Naive thymus-derived CD4-positive, alpha-beta T cell (primary cell): ENCODE measurements around the gene PAQR7. TPM values are rescaled to one million over a fixed set of nuclear protein-coding genes. Genes with fewer than 3 reads are reported as not detected.
A peak's percentile ranks its signal among the peaks of the same experiment; 100 is the strongest.

Experiments
- ATAC-seq: fragments of 150-1000 bp; cut with Tn5 transposase; 2 replicates; pipeline ENCODE4 v1.10.0; 2021; ENCODE audit warnings: mild to moderate bottlenecking, moderate library complexity
- CTCF ChIA-PET: fragments of 350-600 bp; sonication (Branson Sonifier 250); formaldehyde crosslinking; loops from one replicate; lab custom pipeline; 2021; ENCODE audit warnings: antibody characterized with exemption; lab: Charles Lee
- POLR2A ChIA-PET: fragments of 350-600 bp; sonication (Branson Sonifier 250); formaldehyde crosslinking; loops from one replicate; lab custom pipeline; 2021; ENCODE audit warnings: antibody characterized with exemption, inconsistent platforms; lab: Charles Lee
- DNase-seq, 9 donors: peaks; one replicate each; pipeline versions ENCODE4 v3.0.0 to v3.0.0-alpha.2; 2020 to 2022; ENCODE audit warnings: mixed read lengths in 1 of 9
- H3K27ac ChIP-seq: one replicate; pipeline ENCODE4 v1.7.0; 2013; ENCODE audit warnings: mild to moderate bottlenecking, low read depth, low read length, moderate library complexity
- H3K27me3 ChIP-seq, 2 donors: one replicate each; pipeline ENCODE4 v1.7.0; 2013; ENCODE audit warnings: low read length in 2 of 2, mild to moderate bottlenecking in 2 of 2, moderate library complexity in 2 of 2; ENCODE audit not compliant: control insufficient read depth in 2 of 2, insufficient read depth in 2 of 2
- H3K36me3 ChIP-seq, 3 experiments: 1 replicate in 2 of 3; 2 replicates in 1 of 3; pipeline ENCODE4 v1.7.0; 2013; ENCODE audit warnings: low read length in 3 of 3, mild to moderate bottlenecking in 3 of 3, moderate library complexity in 1 of 3; ENCODE audit not compliant: insufficient read depth in 3 of 3, control insufficient read depth in 2 of 3
- H3K4me1 ChIP-seq, 2 donors: one replicate each; pipeline ENCODE4 v1.7.0; 2013; ENCODE audit warnings: low read length in 2 of 2, mild to moderate bottlenecking in 2 of 2, moderate library complexity in 1 of 2; ENCODE audit not compliant: control insufficient read depth in 2 of 2, insufficient read depth in 2 of 2
- H3K4me3 ChIP-seq: 2 replicates; pipeline ENCODE4 v1.7.0; 2013; ENCODE audit warnings: mild to moderate bottlenecking, low read length
- H3K9me3 ChIP-seq, 3 experiments: 1 replicate in 2 of 3; 2 replicates in 1 of 3; pipeline ENCODE4 v1.7.0; 2013; ENCODE audit warnings: low read length in 3 of 3; ENCODE audit not compliant: control insufficient read depth in 2 of 3
- H3K27ac Mint-ChIP-seq, 9 donors: one replicate each; pipeline ENCODE4 v1.8.0; 2020 to 2022; ENCODE audit warnings: mixed read lengths in 9 of 9, mild to moderate bottlenecking in 8 of 9, moderate library complexity in 5 of 9, inconsistent platforms in 2 of 9
- H3K27me3 Mint-ChIP-seq, 5 donors: one replicate each; pipeline ENCODE4 v1.8.0; 2021 to 2022; ENCODE audit warnings: mixed read lengths in 5 of 5, mild to moderate bottlenecking in 1 of 5
- H3K36me3 Mint-ChIP-seq, 5 donors: one replicate each; pipeline ENCODE4 v1.8.0; 2020 to 2022; ENCODE audit warnings: mixed read lengths in 5 of 5, mild to moderate bottlenecking in 3 of 5, inconsistent platforms in 1 of 5
- H3K4me1 Mint-ChIP-seq, 7 donors: one replicate each; pipeline ENCODE4 v1.8.0; 2020 to 2022; ENCODE audit warnings: mixed read lengths in 7 of 7, mild to moderate bottlenecking in 3 of 7, inconsistent platforms in 1 of 7
- H3K4me3 Mint-ChIP-seq, 10 donors: one replicate each; pipeline ENCODE4 v1.8.0; 2020 to 2022; ENCODE audit warnings: mild to moderate bottlenecking in 10 of 10, mixed read lengths in 10 of 10, moderate library complexity in 6 of 10, inconsistent platforms in 2 of 10
- H3K9me3 Mint-ChIP-seq, 11 donors: one replicate each; pipeline ENCODE4 v1.8.0; 2020 to 2022; ENCODE audit warnings: mixed read lengths in 11 of 11, mild to moderate bottlenecking in 4 of 11, inconsistent platforms in 1 of 11, moderate library complexity in 1 of 11
- intact Hi-C, 2 donors: fragments of 100-400 bp; cut with micrococcal nuclease; formaldehyde crosslinking; loops; one replicate each; pipeline ENCODE4 v1.15.1; 2023
- polyA plus RNA-seq, 2 donors: library from polyadenylated mRNA; unstranded; fragments of 300-500 nt; fragmentation: Illumina TruSeq; gene quantifications; one replicate each; pipeline ENCODE4 v1.2.3, GENCODE V29; 2021
- total RNA-seq, 6 experiments: library from RNA in 5 of 6; stranded (reverse) in 5 of 6; gene quantifications; 1 replicate in 5 of 6; 2 replicates in 1 of 6; pipeline ENCODE4 v1.2.3 and lab custom pipeline; 2021 to 2026

The PAQR7 gene
- total RNA-seq = 1 to 10 TPM; 3.4 to 6.0 (median 4.0) TPM
- under 1 TPM; 0.21 to 0.51 TPM for polyA plus RNA-seq
- total RNA-seq (lab: John Stamatoyannopoulos, UW) = 6.6 reads per million, percentile 28 among the genes with 10 or more reads in this experiment

- Mint-ChIP-seq H3K9me3 (no peaks in the 10 kb centered on the region), H3K36me3 (no peaks in the 10 kb centered on the region), H3K27me3 (peaks cover 0 to 23% (median 0%) of the 10 kb centered on the region in 5 donors), H3K4me3 (peak within 1 kb of the TSS; percentile 75 to 91 (median 86)), H3K4me1 (peaks cover 0 to 16% (median 7%) of the 10 kb centered on the region in 7 donors), H3K27ac (peak within 1 kb of the TSS; percentile 54 to 89 (median 81))
- peak within 1 kb of the TSS; percentile 64 for H3K4me3 ChIP-seq
- peaks cover 9 to 11% of the 10 kb centered on the region in 2 donors for H3K4me1 ChIP-seq
- H3K27me3 ChIP-seq = no peaks in the 10 kb centered on the region
- no peaks in the 10 kb centered on the region for H3K36me3 ChIP-seq
- ChIA-PET POLR2A (interaction anchor here (0.6 to 2.5 kb wide), 11 partner anchors 8 to 628 kb away, joined by 3 to 19 read pairs (median 4); partner anchors contain the start of genes AUNIP, MTFR1L, PAFAH2 and RSRP1), CTCF (interaction anchor here (1.0 to 1.6 kb wide), 2 partner anchors 20 to 122 kb away, joined by 6 to 10 read pairs; partner anchors contain the start of gene PAFAH2)
- intact Hi-C loops = loop anchor here (1.0 kb wide), 2 partner anchors 16 to 55 kb away; partner anchors contain the start of gene AUNIP (in 2 of the 2)
- no peaks in the 10 kb centered on the region for H3K9me3 ChIP-seq
- ATAC-seq (peak; percentile 89), DNase-seq (peak; percentile 47 to 74 (median 53))
- peak within 1 kb of the TSS; percentile 56 for H3K27ac ChIP-seq
These were observed at the start of gene PAQR7 for GRCh38 chr1:25875154-25875855. PAQR7 (minus strand) TSS chr1:25875708; CDS start chr1:25863839, 11,869 bp downstream.

GRCh38 chr1:25924454-25924853 is 48.9 kb upstream of the PAQR7 start:
- intact Hi-C loops = no loop called here
- H3K4me3 Mint-ChIP-seq = no peak overlapping the region
- ChIA-PET POLR2A (interaction anchor here (1.2 to 5.7 kb wide), 2 partner anchors 19 to 20 kb away, joined by 3 to 51 read pairs; partner anchors contain the start of gene STMN1), CTCF (interaction anchor here (1.0 kb wide), 1 partner anchor 73 kb away, joined by 3 read pairs; the partner anchor contains the start of gene PAFAH2)
- no peak overlapping the region for H3K4me3 ChIP-seq
- H3K4me1 ChIP-seq = peaks cover 7 to 8% of the 10 kb centered on the region in 2 donors
- no peaks in the 10 kb centered on the region for H3K27me3 ChIP-seq
- H3K27ac ChIP-seq = no peak overlapping the region
- H3K27ac Mint-ChIP-seq = peak overlapping the region in 3 of 9 donors; percentile 65 to 80 (median 78)
- H3K36me3 ChIP-seq = no peaks in the 10 kb centered on the region
- H3K4me1 Mint-ChIP-seq = peaks cover 16 to 43% (median 31%) of the 10 kb centered on the region in 7 donors
- peaks cover 0 to 62% (median 0%) of the 10 kb centered on the region in 5 donors for H3K27me3 Mint-ChIP-seq
- no peaks in the 10 kb centered on the region for H3K9me3 ChIP-seq
- ATAC-seq (no peak), DNase-seq (no peak)
- no peaks in the 10 kb centered on the region for H3K9me3 Mint-ChIP-seq
- peaks cover 0 to 2% (median 0%) of the 10 kb centered on the region in 5 donors for H3K36me3 Mint-ChIP-seq

GRCh38 chr1:25922971-25923552 is 47.6 kb upstream of the PAQR7 start:
- ChIA-PET POLR2A (interaction anchor here (0.6 to 5.7 kb wide), 10 partner anchors 11 to 74 kb away, joined by 3 to 51 read pairs (median 8); partner anchors contain the start of genes PAFAH2 and STMN1), CTCF (interaction anchor here (0.7 to 3.7 kb wide), 4 partner anchors 26 to 118 kb away, joined by 3 to 23 read pairs (median 4); partner anchors contain the start of gene PAFAH2)
- ATAC-seq (peak; percentile 48), DNase-seq (peak in 2 of 9 donors; percentile 16 to 38)
- Mint-ChIP-seq H3K27me3 (peaks cover 0 to 57% (median 0%) of the 10 kb centered on the region in 5 donors), H3K4me1 (peaks cover 18 to 50% (median 37%) of the 10 kb centered on the region in 7 donors), H3K36me3 (peaks cover 0 to 2% (median 0%) of the 10 kb centered on the region in 5 donors), H3K27ac (peak overlapping the region in 8 of 9 donors; percentile 42 to 84 (median 74)), H3K9me3 (no peaks in the 10 kb centered on the region), H3K4me3 (peak overlapping the region; percentile 59 to 91 (median 88))
- no peaks in the 10 kb centered on the region for H3K36me3 ChIP-seq
- no peaks in the 10 kb centered on the region for H3K9me3 ChIP-seq
- peak overlapping the region; percentile 79 for H3K4me3 ChIP-seq
- peaks cover 13 to 14% of the 10 kb centered on the region in 2 donors for H3K4me1 ChIP-seq
- H3K27ac ChIP-seq = peak overlapping the region; percentile 60
- intact Hi-C loops = loop anchor here (1.0 to 2.0 kb wide), 6 partner anchors 17 to 75 kb away; partner anchors contain the start of genes PAFAH2 (in 1 of the 2) and STMN1 (in 1 of the 2)
- H3K27me3 ChIP-seq = no peaks in the 10 kb centered on the region

- Mint-ChIP-seq H3K9me3 (no peaks in the 10 kb centered on the region), H3K4me1 (peaks cover 23 to 56% (median 43%) of the 10 kb centered on the region in 7 donors), H3K27me3 (peaks cover 0 to 57% (median 0%) of the 10 kb centered on the region in 5 donors), H3K36me3 (peaks cover 0 to 3% (median 0%) of the 10 kb centered on the region in 5 donors), H3K4me3 (peak overlapping the region; percentile 78 to 91 (median 88)), H3K27ac (peak overlapping the region; percentile 31 to 90 (median 82))
- DNase-seq = peak; percentile 26 to 64 (median 57)
- Histone ChIP-seq H3K4me3 (peak overlapping the region; percentile 79), H3K27ac (peak overlapping the region; percentile 60), H3K36me3 (no peaks in the 10 kb centered on the region), H3K9me3 (no peaks in the 10 kb centered on the region), H3K4me1 (peaks cover 19 to 20% of the 10 kb centered on the region in 2 donors), H3K27me3 (no peaks in the 10 kb centered on the region)
- ChIA-PET CTCF (interaction anchor here (0.6 to 3.7 kb wide), 5 partner anchors 26 to 118 kb away, joined by 3 to 23 read pairs (median 3); partner anchors contain the start of gene PAFAH2), POLR2A (interaction anchor here (0.9 to 5.7 kb wide), 10 partner anchors 11 to 75 kb away, joined by 3 to 51 read pairs (median 8); partner anchors contain the start of genes PAFAH2 and STMN1)
- intact Hi-C loops = loop anchor here (1.0 to 2.0 kb wide), 6 partner anchors 16 to 76 kb away; partner anchors contain the start of genes PAFAH2 (in 1 of the 2) and STMN1 (in 1 of the 2)
- ATAC-seq = peak; percentile 84
These were observed 46.8 kb upstream of the PAQR7 start for GRCh38 chr1:25922056-25922970.

- ATAC-seq = no peak
- Mint-ChIP-seq H3K9me3 (no peaks in the 10 kb centered on the region), H3K4me1 (peaks cover 23 to 46% (median 35%) of the 10 kb centered on the region in 7 donors), H3K27me3 (peaks cover 0 to 29% (median 0%) of the 10 kb centered on the region in 5 donors), H3K27ac (no peak overlapping the region), H3K36me3 (peaks cover 0 to 3% (median 0%) of the 10 kb centered on the region in 5 donors), H3K4me3 (peak overlapping the region in 1 of 10 donors; percentile 51)
- DNase-seq = no peak
- ChIA-PET CTCF (interaction anchor here (1.6 to 1.8 kb wide), 2 partner anchors 23 to 79 kb away, joined by 7 to 8 read pairs; partner anchors contain the start of gene PAFAH2), POLR2A (interaction anchor here (1.5 to 2.8 kb wide), 2 partner anchors 11 to 23 kb away, joined by 7 to 14 read pairs; partner anchors contain the start of gene STMN1)
- Histone ChIP-seq H3K4me3 (no peak overlapping the region), H3K4me1 (peaks cover 19 to 20% of the 10 kb centered on the region in 2 donors), H3K36me3 (no peaks in the 10 kb centered on the region), H3K9me3 (no peaks in the 10 kb centered on the region), H3K27ac (no peak overlapping the region), H3K27me3 (no peaks in the 10 kb centered on the region)
- intact Hi-C loops = no loop called here
These were observed 43.1 kb upstream of the PAQR7 start for GRCh38 chr1:25918615-25919014.
